Activated naive CD4-positive, alpha-beta T cell treated with anti-CD3 and anti-CD28 coated beads for 36 hours (primary cell): ENCODE data around the gene ZNF652. TPM values are rescaled to one million over a fixed set of nuclear protein-coding genes. Genes with fewer than 3 reads are reported as not detected.

Experiments
- CTCF ChIA-PET: fragments of 350-600 bp; sonication (Branson Sonifier 250); formaldehyde crosslinking; loops from one replicate; lab custom pipeline; 2021; ENCODE audit warnings: antibody characterized with exemption; lab: Charles Lee
- DNase-seq: peaks from one replicate; pipeline ENCODE4 v3.0.0-alpha.2; 2020
- H3K27ac Mint-ChIP-seq: one replicate; pipeline ENCODE4 v1.8.0; 2021; ENCODE audit warnings: mild to moderate bottlenecking, mixed read lengths
- H3K27me3 Mint-ChIP-seq: one replicate; pipeline ENCODE4 v1.8.0; 2021; ENCODE audit warnings: low read depth, mixed read lengths
- H3K36me3 Mint-ChIP-seq: one replicate; pipeline ENCODE4 v1.8.0; 2021; ENCODE audit warnings: low read depth, mixed read lengths
- H3K4me1 Mint-ChIP-seq: one replicate; pipeline ENCODE4 v1.8.0; 2021; ENCODE audit warnings: low read depth, mixed read lengths
- H3K4me3 Mint-ChIP-seq: one replicate; pipeline ENCODE4 v1.8.0; 2021; ENCODE audit warnings: mild to moderate bottlenecking, moderate library complexity, mixed read lengths
- H3K9me3 Mint-ChIP-seq: one replicate; pipeline ENCODE4 v1.8.0; 2021; ENCODE audit warnings: mixed read lengths
- intact Hi-C: fragments of 100-400 bp; cut with micrococcal nuclease; formaldehyde crosslinking; loops from one replicate; pipeline ENCODE4 v1.15.1; 2023
- total RNA-seq, 2 experiments: library from RNA; stranded (reverse); gene quantifications; one replicate each; pipeline ENCODE4 v1.2.3, GENCODE V29; 2021

ZNF652 gene
- total RNA-seq, 2 experiments from 2014 or later: 5.5 to 5.8 TPM

DNA sequence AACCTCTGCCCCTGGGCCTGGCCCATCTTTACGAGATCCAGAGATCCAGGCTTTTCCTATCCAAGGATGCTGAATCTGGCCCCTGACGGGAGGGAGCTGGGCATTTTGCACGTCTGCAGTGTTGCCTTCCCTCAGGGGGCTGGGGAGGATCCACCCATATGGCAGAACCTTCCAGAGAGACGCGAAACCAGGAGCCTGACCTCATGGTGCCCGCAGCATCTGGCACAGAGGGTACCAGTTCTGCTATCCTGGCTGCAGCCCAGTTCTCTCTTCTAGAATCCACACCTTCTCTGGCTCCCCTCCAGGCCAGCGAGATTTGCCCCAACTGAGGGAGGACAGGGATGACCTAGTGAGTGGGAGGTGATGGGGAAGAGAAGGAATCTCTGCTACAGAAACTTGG lies 20.5 kb upstream of the ZNF652 start:
- Mint-ChIP-seq H3K27me3 (no peaks in the 10 kb centered on the region), H3K4me3 (no peak overlapping the region), H3K9me3 (no peaks in the 10 kb centered on the region), H3K36me3 (no peaks in the 10 kb centered on the region), H3K27ac (no peak overlapping the region), H3K4me1 (peaks cover 5% of the 10 kb centered on the region)
- CTCF ChIA-PET: interaction anchor here (1.0 kb wide), 1 partner anchor 174 kb away, joined by 3 read pairs; no protein-coding TSS in a partner anchor
- intact Hi-C loops: no loop called here
- DNase-seq: no peak

GRCh38 chr17:49381793-49382192 lies 19.7 kb upstream of the ZNF652 start:
- Mint-ChIP-seq H3K4me1 (no peaks in the 10 kb centered on the region), H3K36me3 (no peaks in the 10 kb centered on the region), H3K27me3 (no peaks in the 10 kb centered on the region), H3K9me3 (no peaks in the 10 kb centered on the region), H3K27ac (no peak overlapping the region), H3K4me3 (no peak overlapping the region)
- CTCF ChIA-PET: interaction anchor here (0.8 to 1.2 kb wide), 3 partner anchors 10 to 15 kb away, joined by 3 to 6 read pairs (median 3); no protein-coding TSS in a partner anchor
- intact Hi-C loops: no loop called here
- DNase-seq: no peak

- Mint-ChIP-seq H3K36me3 (no peaks in the 10 kb centered on the region), H3K9me3 (no peaks in the 10 kb centered on the region), H3K4me3 (no peak overlapping the region), H3K4me1 (no peaks in the 10 kb centered on the region), H3K27ac (no peak overlapping the region), H3K27me3 (no peaks in the 10 kb centered on the region)
- DNase-seq: no peak
- intact Hi-C loops: no loop called here
- CTCF ChIA-PET: interaction anchor here (0.8 to 1.2 kb wide), 4 partner anchors 10 to 14 kb away, joined by 3 to 6 read pairs (median 3); no protein-coding TSS in a partner anchor
Measured at GRCh38 chr17:49381033-49381432, 19.0 kb upstream of the ZNF652 start.

GRCh38 chr17:49379926-49380325 lies 17.9 kb upstream of the ZNF652 start:
- intact Hi-C loops: no loop called here
- Mint-ChIP-seq H3K4me1 (no peaks in the 10 kb centered on the region), H3K4me3 (no peak overlapping the region), H3K9me3 (no peaks in the 10 kb centered on the region), H3K27ac (no peak overlapping the region), H3K36me3 (no peaks in the 10 kb centered on the region), H3K27me3 (no peaks in the 10 kb centered on the region)
- CTCF ChIA-PET: no interaction called here
- DNase-seq: no peak

DNA sequence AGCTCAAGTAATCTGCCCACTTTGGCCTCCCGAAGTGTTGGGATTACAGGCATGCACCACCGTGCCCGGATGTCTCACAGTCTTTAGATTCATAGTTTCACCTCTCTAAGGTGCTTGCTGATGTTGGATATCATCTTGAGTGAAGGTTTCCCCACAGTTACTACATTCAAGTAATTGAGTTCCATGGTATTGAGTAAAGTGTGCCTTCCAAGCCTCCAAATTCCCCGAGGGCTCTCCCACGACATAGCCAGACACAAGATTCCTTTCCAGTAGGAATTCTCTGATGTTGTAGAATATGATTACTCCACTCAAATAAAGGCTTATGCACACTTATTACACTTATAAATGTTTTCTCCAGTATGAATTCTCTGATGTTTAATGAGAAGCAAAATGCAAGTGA lies 16.3 kb upstream of the ZNF652 start:
- Mint-ChIP-seq H3K4me3 (no peak overlapping the region), H3K27me3 (no peaks in the 10 kb centered on the region), H3K9me3 (no peaks in the 10 kb centered on the region), H3K27ac (no peak overlapping the region), H3K36me3 (no peaks in the 10 kb centered on the region), H3K4me1 (no peaks in the 10 kb centered on the region)
- intact Hi-C loops: no loop called here
- CTCF ChIA-PET: no interaction called here
- DNase-seq: no peak

DNA sequence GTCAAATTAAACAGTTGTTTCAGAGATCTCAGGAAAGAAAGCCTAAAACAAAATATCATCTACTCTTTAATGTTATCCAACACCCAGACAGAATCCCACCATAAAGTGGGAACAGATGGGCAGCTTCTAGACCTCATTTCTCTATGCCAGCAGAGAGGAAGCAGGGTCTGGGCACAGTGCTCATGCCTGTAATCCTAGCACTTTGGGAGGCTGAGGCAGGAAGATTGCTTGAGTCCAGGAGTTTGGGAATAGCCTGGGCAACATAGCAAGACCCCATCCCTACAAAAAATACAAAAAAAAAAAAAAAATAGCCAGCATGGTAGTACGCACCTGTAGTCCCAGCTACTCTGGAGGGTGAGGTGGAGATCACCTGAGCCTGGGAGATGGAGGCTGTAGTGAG lies 13.5 kb upstream of the ZNF652 start:
- no peak for DNase-seq
- Mint-ChIP-seq H3K4me1 (no peaks in the 10 kb centered on the region), H3K4me3 (no peak overlapping the region), H3K27me3 (no peaks in the 10 kb centered on the region), H3K9me3 (no peaks in the 10 kb centered on the region), H3K36me3 (no peaks in the 10 kb centered on the region), H3K27ac (no peak overlapping the region)
- intact Hi-C loops: no loop called here
- CTCF ChIA-PET: interaction anchor here (1.5 kb wide), 1 partner anchor 33 kb away, joined by 4 read pairs; no protein-coding TSS in a partner anchor

DNA sequence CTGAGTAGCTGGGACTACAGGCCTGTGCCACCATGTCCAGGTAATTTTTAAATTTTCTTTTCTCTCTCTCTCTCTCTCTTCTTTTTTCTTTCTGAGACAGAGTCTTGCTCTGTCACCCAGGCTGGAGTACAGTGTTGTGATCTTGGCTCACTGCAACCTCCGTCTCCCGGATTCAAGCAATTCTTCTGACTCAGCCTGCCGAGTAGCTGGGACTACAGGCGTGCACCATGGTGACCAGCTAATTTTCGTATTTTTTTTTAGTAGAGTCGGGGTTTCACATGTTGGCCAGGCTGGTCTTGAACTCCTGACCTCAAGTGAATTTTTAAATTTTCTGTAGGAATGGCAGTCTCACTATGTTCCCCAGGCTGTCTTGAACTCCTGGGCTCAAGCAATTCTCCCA lies 11.1 kb upstream of the ZNF652 start:
- Mint-ChIP-seq H3K36me3 (no peaks in the 10 kb centered on the region), H3K27me3 (no peaks in the 10 kb centered on the region), H3K27ac (no peak overlapping the region), H3K4me1 (no peaks in the 10 kb centered on the region), H3K4me3 (no peak overlapping the region), H3K9me3 (no peaks in the 10 kb centered on the region)
- intact Hi-C loops: no loop called here
- CTCF ChIA-PET: no interaction called here
- DNase-seq: no peak

DNA sequence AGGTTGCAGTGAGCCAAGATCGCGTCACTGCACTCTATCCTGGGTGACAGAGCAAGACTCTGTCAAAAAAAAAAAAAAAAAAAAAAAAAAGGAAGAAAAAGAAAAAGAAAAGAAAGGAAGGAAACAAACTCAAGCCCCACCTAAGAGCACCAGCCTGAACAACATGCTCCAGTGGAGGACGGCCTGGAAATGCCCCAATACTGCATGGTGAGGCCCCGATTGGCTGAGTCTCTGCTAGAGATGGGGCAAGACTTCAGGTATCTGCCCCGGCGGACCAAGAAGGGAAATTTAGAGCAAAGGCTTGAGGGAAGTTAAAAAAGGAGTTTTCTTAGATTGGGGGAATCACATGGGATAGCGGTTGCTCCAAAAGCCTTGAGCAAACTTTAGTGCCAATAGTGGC lies 10.4 kb upstream of the ZNF652 start:
- no peaks in the 10 kb centered on the region for H3K36me3 Mint-ChIP-seq
- no peak for DNase-seq
- no peak overlapping the region for H3K27ac Mint-ChIP-seq
- CTCF ChIA-PET: no interaction called here
- no peaks in the 10 kb centered on the region for H3K27me3 Mint-ChIP-seq
- no peak overlapping the region for H3K4me3 Mint-ChIP-seq
- intact Hi-C loops: no loop called here
- H3K4me1 Mint-ChIP-seq: no peaks in the 10 kb centered on the region
- H3K9me3 Mint-ChIP-seq: no peaks in the 10 kb centered on the region

DNA sequence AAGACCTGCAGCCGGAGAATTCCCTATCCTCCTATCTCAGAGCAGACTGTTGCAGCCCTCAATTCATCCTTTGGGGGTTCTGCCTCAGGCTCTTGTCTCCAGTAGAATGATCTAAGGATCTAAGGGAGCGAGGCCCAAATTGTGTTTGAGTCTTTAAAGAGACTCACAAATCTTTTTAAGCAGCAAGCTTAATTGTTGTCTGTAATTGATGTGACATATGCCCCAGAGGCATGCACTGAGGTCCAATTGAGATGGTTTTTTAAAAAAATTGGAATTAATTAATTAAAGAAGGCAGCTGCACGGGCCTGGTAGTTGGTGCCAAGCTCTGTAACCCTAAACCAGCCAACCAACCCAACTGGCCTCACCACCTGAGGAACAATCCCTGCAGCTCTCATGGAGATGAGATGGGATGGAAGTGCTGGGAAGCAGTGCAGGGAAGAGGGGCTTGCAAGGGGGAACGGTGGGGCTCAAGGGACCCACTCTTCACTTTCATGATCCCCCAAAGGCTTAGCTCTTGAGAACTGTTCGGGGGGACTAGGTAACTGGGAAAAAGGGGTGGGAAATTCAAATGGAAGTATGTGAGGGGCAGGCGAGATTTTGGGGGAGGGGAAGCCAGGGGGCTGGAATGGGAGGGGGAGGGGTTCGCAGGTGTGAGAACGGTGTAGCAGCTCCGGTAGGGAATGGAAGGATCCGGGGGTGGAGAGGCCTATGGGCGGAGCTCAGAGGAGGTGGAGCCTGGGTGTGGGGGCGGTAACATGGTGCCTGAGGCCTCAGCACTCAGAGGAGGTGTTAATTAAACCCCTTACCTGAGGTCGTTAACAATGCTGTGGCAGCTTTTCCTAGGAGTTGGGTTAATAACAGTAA lies 9.2 kb upstream of the ZNF652 start:
- intact Hi-C loops: no loop called here
- Mint-ChIP-seq H3K27me3 (no peaks in the 10 kb centered on the region), H3K36me3 (no peaks in the 10 kb centered on the region), H3K4me1 (no peaks in the 10 kb centered on the region), H3K9me3 (no peaks in the 10 kb centered on the region), H3K4me3 (no peak overlapping the region), H3K27ac (no peak overlapping the region)
- CTCF ChIA-PET: interaction anchor here (0.6 to 0.9 kb wide), 5 partner anchors 10 to 449 kb away, joined by 3 read pairs; no protein-coding TSS in a partner anchor
- no peak for DNase-seq

GRCh38 chr17:49369760-49370159 lies 7.7 kb upstream of the ZNF652 start:
- CTCF ChIA-PET: interaction anchor here (0.6 to 6.4 kb wide), 9 partner anchors 11 to 73 kb away, joined by 3 to 105 read pairs (median 6); no protein-coding TSS in a partner anchor
- intact Hi-C loops: no loop called here
- no peak overlapping the region for H3K4me3 Mint-ChIP-seq

GRCh38 chr17:49369089-49369488 lies 7.0 kb upstream of the ZNF652 start:
- H3K4me1 Mint-ChIP-seq: no peaks in the 10 kb centered on the region
- H3K27me3 Mint-ChIP-seq: no peaks in the 10 kb centered on the region
- no peak overlapping the region for H3K27ac Mint-ChIP-seq
- no peaks in the 10 kb centered on the region for H3K36me3 Mint-ChIP-seq
- DNase-seq: no peak
- CTCF ChIA-PET: interaction anchor here (0.6 to 6.4 kb wide), 24 partner anchors 8 to 237 kb away, joined by 3 to 105 read pairs (median 5); no protein-coding TSS in a partner anchor
- H3K9me3 Mint-ChIP-seq: no peaks in the 10 kb centered on the region
- H3K4me3 Mint-ChIP-seq: no peak overlapping the region
- intact Hi-C loops: no loop called here

More at GRCh38 chr17:49369760-49370159, 7.7 kb upstream of the ZNF652 start:
- Mint-ChIP-seq H3K4me1 (no peaks in the 10 kb centered on the region), H3K9me3 (no peaks in the 10 kb centered on the region), H3K27ac (no peak overlapping the region), H3K36me3 (no peaks in the 10 kb centered on the region), H3K27me3 (no peaks in the 10 kb centered on the region)
- no peak for DNase-seq

GRCh38 chr17:49365667-49366066 lies 3.6 kb upstream of the ZNF652 start:
- intact Hi-C loops: no loop called here
- H3K27ac Mint-ChIP-seq: no peak overlapping the region
- peak; percentile 42 for DNase-seq
- no peaks in the 10 kb centered on the region for H3K36me3 Mint-ChIP-seq
- no peaks in the 10 kb centered on the region for H3K27me3 Mint-ChIP-seq
- no peak overlapping the region for H3K4me3 Mint-ChIP-seq
- no peaks in the 10 kb centered on the region for H3K9me3 Mint-ChIP-seq
- peaks cover 5% of the 10 kb centered on the region for H3K4me1 Mint-ChIP-seq
- CTCF ChIA-PET: interaction anchor here (1.1 to 6.4 kb wide), 3 partner anchors 18 to 49 kb away, joined by 3 to 105 read pairs (median 6); no protein-coding TSS in a partner anchor
